Measurements from ENCODE around the gene JAK1. TPM values are rescaled to one million over a fixed set of nuclear protein-coding genes. Genes with fewer than 3 reads are reported as not detected.

JAK1 gene
- total and polyA plus RNA-seq, 10 of the 15 experiments (the other 5 are each of a cell fraction or from before 2014, with no cell fraction given): 9.6 to 45.5 (median 35.7) TPM

GRCh38 chr1:64981601-64982533 lies 15.5 kb upstream of the JAK1 start (continued):
- no peak for TF ChIP-seq CEBPZ (IDR thresholded peaks at IDR 0.05; ENCODE audit: low read depth, low read length)
- TF ChIP-seq SUZ12 (IDR thresholded peaks at IDR 0.05; ENCODE audit: unreplicated experiment): no peak
- no peak for TF ChIP-seq TAF1 (IDR thresholded peaks at IDR 0.05; ENCODE audit: borderline replicate concordance, low read depth, low read length)
- no peak for TF ChIP-seq ZBTB33 (IDR thresholded peaks at IDR 0.05)
